Activated CD4-positive, alpha-beta memory T cell treated with anti-CD3 and anti-CD28 coated beads for 36 hours (primary cell): ENCODE measurements around the gene GIGYF2. TPM values are rescaled to one million over a fixed set of nuclear protein-coding genes. Genes with fewer than 3 reads are reported as not detected.
"Not testable (repeated sequence)": the region's sequence is repeated elsewhere in the genome, so short reads cannot be mapped to it uniquely, and the experiment has no call there.

ENCODE experiments used
- CTCF ChIA-PET: fragments of 350-600 bp; sonication (Branson Sonifier 250); formaldehyde crosslinking; loops from one replicate; lab custom pipeline; 2021; ENCODE audit warnings: antibody characterized with exemption, inconsistent platforms; lab: Charles Lee
- POLR2A ChIA-PET: fragments of 350-600 bp; sonication (Branson Sonifier 250); formaldehyde crosslinking; loops from one replicate; lab custom pipeline; 2021; ENCODE audit warnings: antibody characterized with exemption; lab: Charles Lee
- DNase-seq: peaks from one replicate; pipeline ENCODE4 v3.0.0-alpha.2; 2020
- H3K27ac Mint-ChIP-seq: one replicate; pipeline ENCODE4 v1.8.0; 2021; ENCODE audit warnings: mixed read lengths
- H3K27me3 Mint-ChIP-seq: one replicate; pipeline ENCODE4 v1.8.0; 2021; ENCODE audit warnings: mixed read lengths
- H3K36me3 Mint-ChIP-seq: one replicate; pipeline ENCODE4 v1.8.0; 2021; ENCODE audit warnings: mixed read lengths
- H3K4me1 Mint-ChIP-seq: one replicate; pipeline ENCODE4 v1.8.0; 2021; ENCODE audit warnings: low read depth, mixed read lengths
- H3K4me3 Mint-ChIP-seq: one replicate; pipeline ENCODE4 v1.8.0; 2021; ENCODE audit warnings: mild to moderate bottlenecking, mixed read lengths
- H3K9me3 Mint-ChIP-seq: one replicate; pipeline ENCODE4 v1.8.0; 2021; ENCODE audit warnings: mixed read lengths
- intact Hi-C: fragments of 100-400 bp; cut with micrococcal nuclease; formaldehyde crosslinking; loops from one replicate; pipeline ENCODE4 v1.15.1; 2023
- total RNA-seq, 2 experiments: library from RNA; stranded (reverse); gene quantifications; one replicate each; pipeline ENCODE4 v1.2.3, GENCODE V29; 2021

Gene GIGYF2
- total RNA-seq, 2 experiments from 2014 or later, result 50.0 to 51.4 TPM

DNA sequence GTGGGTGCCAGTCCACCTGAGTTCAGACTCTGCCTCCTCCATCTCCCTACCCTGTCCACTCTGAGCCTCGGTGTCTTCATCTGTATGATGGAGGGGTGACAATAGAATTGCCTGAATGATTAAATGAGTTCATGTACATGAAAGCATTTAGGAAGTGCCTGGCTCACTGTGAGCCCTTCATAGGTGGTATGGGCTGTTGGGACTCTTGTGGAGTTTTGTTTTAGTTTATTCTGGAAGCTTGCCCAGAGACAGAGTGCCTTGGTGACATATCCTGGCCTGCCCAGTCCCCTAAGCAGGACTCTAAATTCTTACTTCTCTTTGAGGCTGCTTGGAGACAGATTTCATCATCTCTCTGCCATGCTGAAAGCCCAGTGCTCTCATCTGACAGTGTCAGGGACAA, 24.5 kb upstream of the GIGYF2 start:
- Mint-ChIP-seq H3K36me3 (no peaks in the 10 kb centered on the region), H3K4me3 (no peak overlapping the region), H3K9me3 (no peaks in the 10 kb centered on the region), H3K27ac (no peak overlapping the region), H3K4me1 (no peaks in the 10 kb centered on the region), H3K27me3 (peaks cover 4% of the 10 kb centered on the region)
- ChIA-PET POLR2A (no interaction called here), CTCF (interaction anchor here (1.0 kb wide), 1 partner anchor 67 kb away, joined by 5 read pairs; no protein-coding TSS in a partner anchor)
- intact Hi-C loops, result no loop called here
- no peak for DNase-seq

DNA sequence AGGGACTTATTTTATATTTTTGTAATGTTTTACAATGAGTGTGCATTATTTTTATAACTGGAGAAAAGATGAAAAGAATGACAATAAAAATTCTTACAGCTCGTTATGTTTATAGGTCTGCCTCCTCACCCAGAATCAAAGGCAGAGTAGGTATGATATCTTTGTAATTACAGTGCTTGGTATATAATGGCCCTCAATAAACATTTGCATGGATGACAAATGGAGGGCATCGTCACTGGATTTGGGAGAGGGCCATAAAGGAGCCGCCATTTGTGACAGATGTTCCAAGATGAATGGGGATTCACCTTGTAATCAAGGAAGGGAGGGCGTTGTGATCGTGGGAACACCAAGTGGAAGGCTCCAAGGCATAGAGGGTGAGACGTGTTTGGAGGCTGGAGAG, 22.6 kb upstream of the GIGYF2 start:
- DNase-seq, result no peak
- Mint-ChIP-seq H3K36me3 (no peaks in the 10 kb centered on the region), H3K27ac (no peak overlapping the region), H3K4me1 (no peaks in the 10 kb centered on the region), H3K4me3 (no peak overlapping the region), H3K9me3 (no peaks in the 10 kb centered on the region), H3K27me3 (peaks cover 4% of the 10 kb centered on the region)
- intact Hi-C loops, result no loop called here
- ChIA-PET POLR2A (no interaction called here), CTCF (no interaction called here)

DNA sequence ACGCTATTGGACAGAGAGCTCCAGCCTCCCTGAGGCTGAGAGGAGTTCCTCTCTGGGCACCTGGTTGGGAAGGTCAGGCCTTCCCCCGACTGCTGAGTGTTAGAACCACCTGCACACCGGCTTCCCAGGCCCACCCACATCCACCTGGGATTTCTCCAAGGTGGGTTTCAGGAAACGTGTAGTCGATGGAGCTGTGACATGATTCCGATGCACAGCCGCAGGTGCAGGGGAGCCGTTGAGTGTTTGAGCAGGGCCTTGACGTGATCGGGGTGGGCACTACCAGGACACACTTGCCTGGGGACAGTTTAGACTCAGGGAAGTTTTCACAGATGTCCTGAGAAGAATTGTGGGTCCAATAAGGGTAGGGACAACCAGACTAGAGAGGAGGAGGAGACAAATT, 21.8 kb upstream of the GIGYF2 start:
- POLR2A ChIA-PET, result no interaction called here
- no peaks in the 10 kb centered on the region for H3K4me1 Mint-ChIP-seq
- no peak for DNase-seq
- H3K36me3 Mint-ChIP-seq, result no peaks in the 10 kb centered on the region
- no peak overlapping the region for H3K4me3 Mint-ChIP-seq
- peaks cover 5% of the 10 kb centered on the region for H3K27me3 Mint-ChIP-seq
- CTCF ChIA-PET, result no interaction called here
- H3K9me3 Mint-ChIP-seq, result no peaks in the 10 kb centered on the region
- intact Hi-C loops, result no loop called here
- no peak overlapping the region for H3K27ac Mint-ChIP-seq

GRCh38 chr2:232680006-232680405, 17.1 kb upstream of the GIGYF2 start:
- Mint-ChIP-seq H3K36me3 (no peaks in the 10 kb centered on the region), H3K9me3 (no peaks in the 10 kb centered on the region), H3K27me3 (peaks cover 5% of the 10 kb centered on the region), H3K4me1 (no peaks in the 10 kb centered on the region), H3K4me3 (no peak overlapping the region), H3K27ac (no peak overlapping the region)
- intact Hi-C loops, result no loop called here
- CTCF ChIA-PET, result no interaction called here
- POLR2A ChIA-PET, result no interaction called here
- no peak for DNase-seq

DNA sequence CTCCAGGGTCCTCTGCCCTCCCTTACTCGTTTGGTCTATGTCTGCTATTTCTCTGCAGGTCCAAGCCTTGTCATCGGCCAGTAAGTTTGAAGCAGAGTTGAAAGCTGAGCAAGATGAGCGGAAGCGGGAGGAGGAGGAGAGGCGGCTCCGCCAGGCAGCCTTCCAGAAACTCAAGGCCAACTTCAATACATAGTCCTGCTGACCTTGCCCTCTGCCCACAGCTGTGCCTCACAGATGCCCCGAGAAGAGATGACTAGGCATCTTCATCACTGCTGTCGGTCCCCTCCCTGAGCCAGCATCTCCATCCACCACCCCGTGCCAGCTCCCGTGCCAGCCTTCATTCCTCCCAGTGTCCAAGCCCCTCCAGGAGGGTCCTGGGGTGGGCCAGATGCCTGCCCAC, 15.6 kb upstream of the GIGYF2 start:
- H3K9me3 Mint-ChIP-seq, result no peaks in the 10 kb centered on the region
- CTCF ChIA-PET, result no interaction called here
- H3K4me1 Mint-ChIP-seq, result no peaks in the 10 kb centered on the region
- POLR2A ChIA-PET, result no interaction called here
- intact Hi-C loops, result no loop called here
- no peaks in the 10 kb centered on the region for H3K36me3 Mint-ChIP-seq
- DNase-seq, result no peak
- H3K27me3 Mint-ChIP-seq, result peaks cover 5% of the 10 kb centered on the region
- no peak overlapping the region for H3K4me3 Mint-ChIP-seq
- H3K27ac Mint-ChIP-seq, result no peak overlapping the region

- POLR2A ChIA-PET, result no interaction called here
- no peak for DNase-seq
- Mint-ChIP-seq H3K27me3 (peaks cover 5% of the 10 kb centered on the region), H3K9me3 (no peaks in the 10 kb centered on the region), H3K4me1 (no peaks in the 10 kb centered on the region), H3K4me3 (no peak overlapping the region), H3K27ac (no peak overlapping the region), H3K36me3 (no peaks in the 10 kb centered on the region)
- CTCF ChIA-PET, result no interaction called here
- intact Hi-C loops, result no loop called here
Observed at GRCh38 chr2:232683368-232683767, 13.8 kb upstream of the GIGYF2 start.

- H3K36me3 Mint-ChIP-seq, CTCF ChIA-PET, DNase-seq, H3K9me3 Mint-ChIP-seq, H3K4me1 Mint-ChIP-seq, H3K27me3 Mint-ChIP-seq, H3K4me3 Mint-ChIP-seq, intact Hi-C loops, POLR2A ChIA-PET, H3K27ac Mint-ChIP-seq: not testable (repeated sequence)
Observed at GRCh38 chr2:232685391-232685790, 11.7 kb upstream of the GIGYF2 start.

GRCh38 chr2:232687382-232688160, 9.6 kb upstream of the GIGYF2 start:
- no peak overlapping the region for H3K4me3 Mint-ChIP-seq
- no peaks in the 10 kb centered on the region for H3K4me1 Mint-ChIP-seq
- POLR2A ChIA-PET, result no interaction called here
- no peaks in the 10 kb centered on the region for H3K9me3 Mint-ChIP-seq
- H3K27me3 Mint-ChIP-seq, result no peaks in the 10 kb centered on the region
- intact Hi-C loops, result no loop called here
- no peak for DNase-seq
- no peaks in the 10 kb centered on the region for H3K36me3 Mint-ChIP-seq
- CTCF ChIA-PET, result no interaction called here
- no peak overlapping the region for H3K27ac Mint-ChIP-seq

- no peak for DNase-seq
- CTCF ChIA-PET, result no interaction called here
- no peaks in the 10 kb centered on the region for H3K36me3 Mint-ChIP-seq
- H3K4me1 Mint-ChIP-seq, result no peaks in the 10 kb centered on the region
- H3K9me3 Mint-ChIP-seq, result no peaks in the 10 kb centered on the region
- no peak overlapping the region for H3K4me3 Mint-ChIP-seq
- intact Hi-C loops, result no loop called here
- POLR2A ChIA-PET, result no interaction called here
- H3K27ac Mint-ChIP-seq, result no peak overlapping the region
- H3K27me3 Mint-ChIP-seq, result no peaks in the 10 kb centered on the region
Observed at GRCh38 chr2:232688201-232688600, 8.9 kb upstream of the GIGYF2 start.

DNA sequence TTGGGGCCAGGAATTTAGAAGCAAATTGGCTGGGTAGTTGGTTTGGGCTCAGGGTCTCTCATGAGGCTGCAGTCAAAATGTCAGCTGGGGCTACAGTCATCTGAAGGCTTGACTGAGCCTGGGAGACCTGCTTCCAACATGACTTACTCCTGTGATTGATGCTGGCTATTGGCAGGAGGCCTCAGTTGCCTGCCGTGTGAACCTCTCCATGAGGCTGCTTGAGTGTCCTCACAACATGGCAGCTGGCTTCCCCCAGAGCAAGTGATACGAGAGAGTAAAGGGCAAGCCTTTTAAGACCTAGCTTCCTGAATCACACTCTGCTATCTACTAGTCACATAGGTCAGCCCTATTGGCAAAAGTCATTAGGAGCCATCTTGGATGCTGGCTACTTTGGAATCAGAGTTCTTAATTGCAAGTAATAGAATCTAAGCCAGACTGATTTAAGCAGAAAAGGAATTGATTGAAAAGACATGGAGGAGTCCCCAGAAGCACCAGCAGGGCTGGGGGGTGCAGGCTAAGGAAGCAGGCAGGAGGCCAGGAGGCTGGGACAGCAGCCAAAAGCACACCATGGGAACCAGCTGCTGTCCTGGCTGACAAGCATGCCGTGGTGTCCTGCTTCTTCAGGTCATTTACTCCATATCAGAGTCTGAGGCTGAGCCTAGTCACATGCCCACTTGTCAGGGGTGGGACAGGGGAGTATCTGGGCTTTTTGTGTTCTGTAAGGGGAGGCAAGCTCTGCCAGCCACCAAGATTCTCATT, 7.8 kb upstream of the GIGYF2 start:
- H3K9me3 Mint-ChIP-seq, result peaks cover under 1% of the 10 kb centered on the region
- H3K4me1 Mint-ChIP-seq, result no peaks in the 10 kb centered on the region
- intact Hi-C loops, result no loop called here
- DNase-seq, result no peak
- H3K27me3 Mint-ChIP-seq, result no peaks in the 10 kb centered on the region
- H3K36me3 Mint-ChIP-seq, result no peaks in the 10 kb centered on the region
- ChIA-PET POLR2A (no interaction called here), CTCF (no interaction called here)
- no peak overlapping the region for H3K27ac Mint-ChIP-seq
- H3K4me3 Mint-ChIP-seq, result no peak overlapping the region

GRCh38 chr2:232691117-232691516, 6.0 kb upstream of the GIGYF2 start:
- H3K36me3 Mint-ChIP-seq, H3K9me3 Mint-ChIP-seq, DNase-seq, H3K4me1 Mint-ChIP-seq, H3K27me3 Mint-ChIP-seq, intact Hi-C loops, H3K4me3 Mint-ChIP-seq, CTCF ChIA-PET, H3K27ac Mint-ChIP-seq, POLR2A ChIA-PET: not testable (repeated sequence)

- no peaks in the 10 kb centered on the region for H3K36me3 Mint-ChIP-seq
- H3K9me3 Mint-ChIP-seq, result peaks cover 6% of the 10 kb centered on the region
- H3K4me1 Mint-ChIP-seq, result peaks cover 9% of the 10 kb centered on the region
- no peak for DNase-seq
- H3K4me3 Mint-ChIP-seq, result no peak overlapping the region
- H3K27me3 Mint-ChIP-seq, result no peaks in the 10 kb centered on the region
- CTCF ChIA-PET, result no interaction called here
- POLR2A ChIA-PET, result interaction anchor here (0.5 kb wide), 1 partner anchor 650 kb away, joined by 3 read pairs; no protein-coding TSS in a partner anchor
- no peak overlapping the region for H3K27ac Mint-ChIP-seq
- intact Hi-C loops, result no loop called here
Observed at GRCh38 chr2:232693344-232693743, 3.8 kb upstream of the GIGYF2 start.
